Measurements from ENCODE around the gene TRPT1. TPM values are rescaled to one million over a fixed set of nuclear protein-coding genes. Genes with fewer than 3 reads are reported as not detected.
A peak's percentile ranks its signal among the peaks of the same experiment; 100 is the strongest.

The TRPT1 gene
- total and polyA plus RNA-seq, 9 of the 15 experiments (the other 6 are each of a cell fraction or from before 2014, with no cell fraction given): 4.6 to 41.7 (median 23.1) TPM

DNA sequence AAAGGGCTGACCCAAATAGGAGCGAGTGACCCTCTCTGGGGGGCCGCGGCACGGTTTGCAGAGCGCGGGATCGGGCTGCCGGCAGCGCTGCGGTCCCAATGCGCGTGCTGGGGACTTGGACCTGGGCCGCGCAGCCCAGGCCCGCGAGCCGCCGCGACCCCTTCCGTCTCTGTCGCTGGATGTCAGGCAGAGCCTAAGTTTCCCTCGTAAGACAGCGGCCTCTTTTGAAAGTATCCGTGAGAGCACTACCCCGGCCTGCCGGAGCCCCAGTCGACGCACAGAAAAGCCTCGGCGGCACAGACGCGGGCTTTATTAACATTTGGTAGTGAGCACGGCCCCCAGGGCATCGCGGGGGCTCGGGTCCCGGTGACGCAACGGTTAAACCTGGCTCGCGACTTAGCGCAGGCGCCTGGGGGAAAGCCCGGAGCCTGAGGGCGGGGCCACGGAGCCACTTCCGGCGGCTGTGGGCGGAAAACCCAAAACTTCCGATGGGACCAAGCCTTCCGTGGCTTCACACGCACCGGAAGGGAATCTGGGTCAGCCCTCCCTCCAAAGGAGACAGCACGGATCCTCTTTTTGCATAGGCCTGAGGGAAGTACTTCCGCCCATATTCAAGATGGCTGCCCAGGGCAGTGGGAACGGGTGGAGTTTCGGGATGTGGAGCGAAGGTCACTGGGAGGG lies 43.7 kb upstream of the TRPT1 start (continued):
- TF ChIP-seq SIX5 (IDR thresholded peaks at IDR 0.05; ENCODE audit: borderline replicate concordance in 1 of 2, insufficient read depth in 1 of 2, low read depth in 1 of 2, low read length in 2 of 2) (peak; percentile 92 to 95), RERE (CRISPR knock-in tag; IDR thresholded peaks at IDR 0.05; ENCODE audit: borderline replicate concordance) (no peak), CEBPG (CRISPR knock-in tag; IDR thresholded peaks at IDR 0.05) (peak; percentile 93), CEBPG (tag; conservative IDR thresholded peaks at IDR 0.05 in 1 of 2, IDR thresholded peaks at IDR 0.05 in 1 of 2) (peak; percentile 96 to 97), KDM1A (IDR thresholded peaks at IDR 0.05) (no peak), PRPF4 (IDR thresholded peaks at IDR 0.05; ENCODE audit: insufficient read depth, low read depth, low read length, poor library complexity, severe bottlenecking) (no peak), POLR2AphosphoS5 (IDR thresholded peaks at IDR 0.05; ENCODE audit: control insufficient read depth, insufficient read depth, low read depth, low read length) (peak; percentile 65), NR3C1 (CRISPR knock-in tag; IDR thresholded peaks at IDR 0.05) (no peak), ZBTB5 (IDR thresholded peaks at IDR 0.05) (no peak), ZNF175 (CRISPR knock-in tag; IDR thresholded peaks at IDR 0.05; ENCODE audit: low read depth) (peak; percentile 2), ARID3B (CRISPR knock-in tag; IDR thresholded peaks at IDR 0.05; ENCODE audit: borderline replicate concordance) (no peak), NR1H2 (CRISPR knock-in tag; IDR thresholded peaks at IDR 0.05) (peak; percentile 98; the same call in 1 of the 2 replicates), ZKSCAN8 (CRISPR knock-in tag; IDR thresholded peaks at IDR 0.05) (peak; percentile 57; the same call in 1 of the 2 replicates), POLR3G (IDR thresholded peaks at IDR 0.05; ENCODE audit: extremely low read depth, insufficient read length, insufficient replicate concordance) (no peak), BMI1 (IDR thresholded peaks at IDR 0.05; ENCODE audit: low read length) (no peak), NCOA2 (IDR thresholded peaks at IDR 0.05; ENCODE audit: partially characterized antibody in 2 of 2) (no peak), RHOXF2B (CRISPR knock-in tag; conservative IDR thresholded peaks at IDR 0.05) (no peak), KLF10 (CRISPR knock-in tag; IDR thresholded peaks at IDR 0.05) (no peak), TFAM (CRISPR knock-in tag; conservative IDR thresholded peaks at IDR 0.05) (no peak)
